ENCODE results near the gene NFIA. TPM values are rescaled to one million over a fixed set of nuclear protein-coding genes. Genes with fewer than 3 reads are reported as not detected.

The NFIA gene
- total and polyA plus RNA-seq, 12 donors = 15.6 to 109 (median 66.3) TPM

- Histone ChIP-seq H3K27ac (no peak overlapping the region), H3K4me3 (no peak overlapping the region), H3K9me3 (replicated peaks in 1 of 3) (no peaks in the 10 kb centered on the region), H3K36me3 (replicated peaks in 1 of 2) (no peaks in the 10 kb centered on the region), H3K27me3 (no peaks in the 10 kb centered on the region), H3K4me1 (replicated peaks in 1 of 2) (peaks cover 0 to 7% of the 10 kb centered on the region in 2 donors)
- WGBS, 4 donors = 91 to 97% (median 96%) methylated on average over 3 of the region's 3 CpGs
- DNase-seq = no peak
- intact Hi-C loops (cut with DNase I) = no loop called here
- TF ChIP-seq CTCF (IDR thresholded peaks at IDR 0.05) (no peak), POLR2A (IDR thresholded peaks at IDR 0.05) (no peak)
Measured at GRCh38 chr1:61284248-61284854, 202.0 kb downstream of the NFIA start.

- no peak for TF ChIP-seq POLR2A (IDR thresholded peaks at IDR 0.05)
- no peak for TF ChIP-seq CTCF (IDR thresholded peaks at IDR 0.05)
- WGBS, 4 donors = 95 to 99% (median 95%) methylated on average over 5 of the region's 5 CpGs
- intact Hi-C loops (cut with DNase I) = no loop called here
- Histone ChIP-seq H3K27ac (no peak overlapping the region), H3K4me1 (replicated peaks in 1 of 2) (peaks cover 0 to 7% of the 10 kb centered on the region in 2 donors), H3K36me3 (replicated peaks in 1 of 2) (no peaks in the 10 kb centered on the region), H3K27me3 (no peaks in the 10 kb centered on the region), H3K9me3 (replicated peaks in 1 of 3) (no peaks in the 10 kb centered on the region), H3K4me3 (no peak overlapping the region)
- no peak for DNase-seq
Measured at GRCh38 chr1:61284936-61285335, 202.6 kb downstream of the NFIA start.

GRCh38 chr1:61285371-61285885 lies 203.1 kb downstream of the NFIA start:
- WGBS, 4 donors = 77 to 86% (median 84%) methylated on average over 3 of the region's 3 CpGs
- TF ChIP-seq CTCF (IDR thresholded peaks at IDR 0.05) (no peak), POLR2A (IDR thresholded peaks at IDR 0.05) (no peak)
- Histone ChIP-seq H3K27ac (no peak overlapping the region), H3K9me3 (replicated peaks in 1 of 3) (no peaks in the 10 kb centered on the region), H3K27me3 (no peaks in the 10 kb centered on the region), H3K4me1 (replicated peaks in 1 of 2) (peaks cover 0 to 7% of the 10 kb centered on the region in 2 donors), H3K36me3 (replicated peaks in 1 of 2) (no peaks in the 10 kb centered on the region), H3K4me3 (no peak overlapping the region)
- DNase-seq = no peak
- intact Hi-C loops (cut with DNase I) = no loop called here

GRCh38 chr1:61287014-61287413 lies 204.7 kb downstream of the NFIA start:
- WGBS, 4 donors = 84 to 90% (median 88%) methylated on average over 2 of the region's 2 CpGs
- Histone ChIP-seq H3K36me3 (replicated peaks in 1 of 2) (no peaks in the 10 kb centered on the region), H3K9me3 (replicated peaks in 1 of 3) (no peaks in the 10 kb centered on the region), H3K27me3 (no peaks in the 10 kb centered on the region), H3K27ac (no peak overlapping the region), H3K4me1 (replicated peaks in 1 of 2) (peaks cover 0 to 7% of the 10 kb centered on the region in 2 donors), H3K4me3 (no peak overlapping the region)
- no peak for DNase-seq
- TF ChIP-seq CTCF (IDR thresholded peaks at IDR 0.05) = no peak
- no peak for TF ChIP-seq POLR2A (IDR thresholded peaks at IDR 0.05)
- intact Hi-C loops (cut with DNase I) = no loop called here
